GM21786 (cell line): Measurements from ENCODE around the gene FBP1.
A peak's percentile ranks its signal among the peaks of the same experiment; 100 is the strongest.

Experiments used
- ATAC-seq: cut with Tn5 transposase; IDR thresholded peaks from one replicate; pipeline ENCODE4 v1.9.1; 2021; ENCODE audit not compliant: unreplicated experiment

Gene FBP1

GRCh38 chr9:94639061-94639998, at the start of gene FBP1:
FBP1 (minus strand) TSS chr9:94639518; CDS start chr9:94639310, 208 bp downstream.
- ATAC-seq, result peak; percentile 51

- no peak for ATAC-seq
Observed at GRCh38 chr9:94687451-94687850, 48.1 kb upstream of the FBP1 start.

DNA sequence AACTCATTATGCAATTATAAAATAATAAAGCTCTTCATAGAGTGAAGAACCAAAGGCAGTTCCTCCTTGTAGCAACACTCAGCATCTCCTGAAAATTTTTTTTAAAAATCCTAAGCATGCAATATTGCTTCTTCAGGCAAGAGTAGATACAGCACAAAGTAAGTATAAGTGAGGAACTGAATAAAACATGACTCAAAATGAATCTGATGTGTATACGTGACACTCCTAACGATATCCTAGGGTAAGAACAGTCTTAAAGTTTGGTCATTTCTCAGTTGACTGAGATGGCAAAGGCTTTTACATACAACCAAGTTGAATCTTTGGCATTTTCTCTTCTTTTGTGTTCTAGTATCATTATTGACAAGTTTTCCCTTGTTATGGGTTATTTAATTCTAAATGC, 46.0 kb upstream of the FBP1 start:
- ATAC-seq, result no peak

GRCh38 chr9:94681508-94681907, 42.2 kb upstream of the FBP1 start:
- ATAC-seq, result no peak

GRCh38 chr9:94680621-94681020, 41.3 kb upstream of the FBP1 start:
- no peak for ATAC-seq

DNA sequence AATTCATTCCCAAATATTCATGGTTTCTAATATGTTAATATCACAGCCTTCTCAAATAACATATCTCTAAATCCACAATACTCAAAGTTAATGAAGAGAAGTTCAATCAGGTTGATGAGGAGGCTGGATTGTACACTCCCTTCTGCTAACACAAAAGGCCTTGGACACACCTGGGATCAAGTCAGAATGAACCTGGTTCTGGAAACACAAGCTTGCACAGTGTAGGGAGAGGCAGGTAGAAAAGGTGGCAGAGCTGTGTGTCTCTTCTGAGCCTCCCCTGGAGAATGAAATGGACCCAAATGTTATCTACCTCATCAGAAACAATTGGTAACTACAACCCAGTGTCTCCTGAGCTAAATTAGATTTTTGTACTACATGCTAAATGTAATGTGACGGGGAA, 40.7 kb upstream of the FBP1 start:
- ATAC-seq, result no peak

- no peak for ATAC-seq
Observed at GRCh38 chr9:94679587-94679986, 40.3 kb upstream of the FBP1 start.

DNA sequence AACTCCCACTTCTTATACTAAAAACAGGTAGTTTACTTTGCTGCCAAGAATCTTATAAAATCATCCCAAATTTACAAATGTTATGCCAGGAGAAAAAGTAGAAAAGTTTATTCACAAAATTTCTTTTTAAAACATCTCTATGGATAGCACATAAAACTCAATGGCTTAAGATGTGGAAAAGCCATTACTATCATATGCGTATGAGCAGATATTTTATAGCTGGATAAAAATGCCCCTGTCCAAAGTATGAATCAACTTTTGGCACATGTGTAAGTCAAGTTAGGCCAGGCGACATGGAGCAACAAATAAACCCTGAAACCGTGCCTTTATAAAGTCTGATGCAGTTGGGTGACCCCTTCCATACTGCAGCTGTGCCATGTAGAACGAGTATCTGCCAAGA, 38.6 kb upstream of the FBP1 start:
- ATAC-seq, result no peak

- ATAC-seq, result no peak
Observed at GRCh38 chr9:94676446-94677131, 37.3 kb upstream of the FBP1 start.

- ATAC-seq, result no peak
Observed at GRCh38 chr9:94675008-94675881, 35.9 kb upstream of the FBP1 start.

DNA sequence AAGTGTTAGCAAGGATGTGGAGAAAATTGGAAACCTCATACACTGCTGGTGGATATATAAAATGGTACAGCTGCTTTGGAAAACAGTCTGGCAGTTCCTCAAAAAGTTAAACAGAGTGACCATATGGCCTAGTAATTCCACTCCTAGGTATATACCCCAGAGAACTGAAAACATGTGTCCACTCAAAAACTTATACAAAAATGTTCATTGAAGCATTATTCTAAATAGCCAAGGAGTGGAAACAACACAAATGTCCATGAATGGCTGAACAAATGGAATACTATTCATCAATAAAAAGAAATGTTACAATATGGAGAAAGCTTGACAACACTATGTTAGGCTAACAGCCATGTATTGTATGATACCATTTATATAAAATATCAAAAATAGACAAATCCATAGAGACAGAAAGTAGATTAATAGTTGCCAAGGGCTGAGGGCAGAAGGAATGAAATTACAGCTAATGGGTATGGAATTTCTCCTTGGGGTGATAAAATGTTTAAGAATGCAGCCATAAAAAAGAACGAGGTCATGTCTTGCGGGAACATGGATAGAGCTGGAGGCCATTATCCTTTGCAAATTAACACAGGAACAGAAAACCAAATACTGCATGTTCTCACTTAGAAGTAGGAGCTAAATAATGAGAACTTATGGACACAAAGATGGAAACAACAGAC, 33.6 kb upstream of the FBP1 start:
- ATAC-seq, result no peak

- ATAC-seq, result peak; percentile 83
Observed at GRCh38 chr9:94668928-94669729, 29.8 kb upstream of the FBP1 start.

- ATAC-seq, result no peak
Observed at GRCh38 chr9:94668418-94668927, 29.2 kb upstream of the FBP1 start.

DNA sequence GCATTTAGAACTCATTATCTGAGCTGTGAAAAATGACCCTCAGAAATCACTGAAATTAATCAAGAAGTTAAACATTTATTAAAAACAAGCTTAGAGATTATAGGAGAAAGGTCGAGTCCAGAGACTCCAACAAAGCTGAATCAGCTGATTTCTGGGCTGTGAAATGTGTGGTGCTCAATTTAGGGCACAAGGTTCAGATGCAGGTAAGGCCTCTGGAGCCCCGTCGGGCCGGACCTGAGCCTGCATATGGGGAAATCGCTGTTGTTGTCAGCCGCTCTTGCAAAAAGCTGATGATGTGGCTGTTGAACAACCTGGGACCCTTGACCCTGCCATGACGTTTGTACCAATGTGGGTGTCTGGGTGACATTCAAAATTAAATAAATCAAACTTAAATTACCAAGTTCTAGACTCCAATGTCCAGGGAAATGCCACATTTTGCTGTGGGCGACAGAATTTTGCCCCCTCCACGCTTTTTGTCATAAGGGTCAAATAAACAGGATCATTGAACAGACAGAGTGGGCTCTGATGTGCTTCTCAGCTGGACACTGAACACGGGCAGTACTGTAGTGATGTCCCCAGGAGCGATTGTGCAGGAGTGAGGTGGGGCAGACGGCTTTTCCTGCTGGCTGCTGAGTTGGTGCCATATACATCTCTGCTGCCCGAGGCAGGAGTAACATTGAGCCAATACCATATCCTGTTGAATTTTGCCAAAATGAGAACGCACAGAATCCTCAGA, 27.2 kb upstream of the FBP1 start:
- no peak for ATAC-seq

DNA sequence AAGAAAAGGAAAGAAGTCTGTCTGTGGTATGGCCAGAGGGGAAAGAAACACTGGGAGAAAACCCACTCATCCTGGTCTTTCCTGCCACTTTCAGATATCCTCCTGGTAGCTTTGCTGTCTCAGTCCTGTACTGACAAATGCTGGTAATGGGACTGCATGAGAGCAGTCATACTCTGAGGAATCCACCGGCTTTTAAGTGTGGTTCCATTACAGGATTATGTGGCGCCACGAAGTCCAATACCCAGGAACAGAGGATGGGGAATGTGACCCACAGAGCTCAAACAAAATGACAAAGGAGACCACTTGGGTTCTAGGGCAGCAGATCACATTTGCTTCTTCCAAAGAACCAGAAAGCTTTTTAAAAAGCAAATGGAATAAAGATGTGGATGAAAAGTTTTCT, 26.3 kb upstream of the FBP1 start:
- no peak for ATAC-seq

DNA sequence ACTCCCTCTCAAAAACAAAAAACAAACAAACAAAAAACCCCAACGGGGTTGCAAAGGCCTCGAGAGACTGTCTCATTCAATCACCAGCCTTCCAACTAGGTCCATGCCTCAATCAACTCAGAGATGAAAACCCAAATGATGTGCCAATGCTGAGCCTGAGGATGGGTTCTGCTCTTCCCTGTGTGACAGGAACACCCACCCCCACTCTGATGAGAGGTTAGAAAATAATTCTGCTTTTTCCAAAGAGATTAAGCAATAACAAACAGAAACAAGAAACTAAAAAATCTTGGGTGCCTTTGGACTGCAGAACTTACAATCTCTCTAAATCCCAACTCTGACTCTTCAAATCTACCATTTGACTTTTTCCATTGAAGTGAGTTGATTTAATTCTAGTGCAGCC, 25.5 kb upstream of the FBP1 start:
- ATAC-seq, result no peak

- no peak for ATAC-seq
Observed at GRCh38 chr9:94663640-94664039, 24.3 kb upstream of the FBP1 start.

GRCh38 chr9:94663140-94663539, 23.8 kb upstream of the FBP1 start:
- ATAC-seq, result no peak
